ENCODE measurements around the gene ZSWIM1. TPM values are rescaled to one million over a fixed set of nuclear protein-coding genes. Genes with fewer than 3 reads are reported as not detected.

Gene ZSWIM1
- polyA plus RNA-seq = under 1 TPM in 2 of 3 donors, not detected in 1; 0.55 to 0.68 TPM

DNA sequence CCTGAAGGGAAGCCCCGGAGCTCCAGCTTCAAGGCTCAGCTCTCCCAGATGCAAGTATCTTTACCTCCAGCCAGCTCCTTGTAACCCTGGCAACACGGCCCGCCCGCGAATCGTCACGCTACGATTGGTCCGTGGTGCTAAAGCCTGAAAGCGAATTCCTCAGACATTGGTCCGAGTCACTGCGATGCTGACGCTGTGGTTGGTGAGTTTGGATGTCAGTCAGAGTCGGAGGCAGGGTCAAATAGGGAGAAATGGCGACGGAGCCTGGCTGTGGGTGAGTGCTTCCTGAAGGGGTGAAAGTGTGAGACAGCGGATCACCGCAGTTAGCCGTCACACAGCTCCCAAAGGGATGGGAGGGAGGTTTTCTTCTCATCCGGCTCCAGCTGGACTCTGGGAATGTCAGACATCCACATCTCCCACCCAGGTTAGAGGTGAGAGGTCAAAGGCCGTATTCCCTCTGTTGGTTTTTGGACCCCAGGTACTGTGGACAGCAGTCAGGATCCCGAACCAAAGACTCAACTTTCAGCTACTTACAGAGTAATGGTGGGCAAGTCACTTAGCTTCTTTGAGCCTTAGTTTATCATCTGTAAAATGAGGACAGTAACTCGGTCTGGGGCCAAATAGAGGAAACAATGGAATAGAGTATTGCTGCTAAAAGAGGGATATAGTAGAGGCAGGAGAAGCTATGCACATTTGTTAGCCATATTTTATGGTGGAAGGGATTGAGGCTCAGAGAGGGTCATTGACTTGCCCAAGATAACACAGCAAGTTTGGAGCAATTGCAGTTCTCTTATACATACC is at the start of gene ZSWIM1:
TSS of gene ZSWIM1 (plus strand) at position 240 of the 801 bp plus-strand sequence. CDS start 1,366 bp downstream, outside the sequence.
- H3K27me3 Mint-ChIP-seq (ENCODE audit: low read depth in 3 of 3) = peaks cover 4 to 8% (median 5%) of the 10 kb centered on the region in 3 donors
- DNase-seq = peak; percentile 95
- H3K4me3 Mint-ChIP-seq = peak within 1 kb of the TSS; percentile 69 to 81 (median 75)
- H3K4me1 Mint-ChIP-seq = peaks cover 11 to 18% of the 10 kb centered on the region in 2 donors
- peaks cover 4 to 28% (median 12%) of the 10 kb centered on the region in 3 donors for H3K36me3 Mint-ChIP-seq
- H3K9me3 Mint-ChIP-seq = no peaks in the 10 kb centered on the region
- peak within 1 kb of the TSS; percentile 46 to 95 (median 88) for H3K27ac Mint-ChIP-seq

- Mint-ChIP-seq H3K36me3 (no peaks in the 10 kb centered on the region), H3K27me3 (ENCODE audit: low read depth in 3 of 3) (no peaks in the 10 kb centered on the region), H3K27ac (no peak overlapping the region), H3K4me3 (peak overlapping the region; percentile 59 to 86 (median 78)), H3K4me1 (peaks cover 9 to 12% of the 10 kb centered on the region in 2 donors), H3K9me3 (peaks cover 0 to 2% (median 0%) of the 10 kb centered on the region in 6 donors)
- no peak for DNase-seq
Measured at GRCh38 chr20:45832619-45833018, 48.4 kb upstream of the ZSWIM1 start.

GRCh38 chr20:45833030-45833882 is 47.8 kb upstream of the ZSWIM1 start, which contains the start of gene SNX21:
Gene SNX21, plus strand, starts transcription at chr20:45833799. Its CDS starts 121 bp downstream, at chr20:45833920.
- Mint-ChIP-seq H3K9me3 (peaks cover 0 to under 1% (median 0%) of the 10 kb centered on the region in 6 donors), H3K36me3 (no peaks in the 10 kb centered on the region), H3K4me1 (peaks cover 9 to 12% of the 10 kb centered on the region in 2 donors), H3K27me3 (ENCODE audit: low read depth in 3 of 3) (no peaks in the 10 kb centered on the region), H3K27ac (peak within 1 kb of the TSS in 3 of 6 donors; percentile 3 to 66 (median 32)), H3K4me3 (peak within 1 kb of the TSS; percentile 75 to 86 (median 83))
- DNase-seq = peak; percentile 15 to 31 (median 30)

DNA sequence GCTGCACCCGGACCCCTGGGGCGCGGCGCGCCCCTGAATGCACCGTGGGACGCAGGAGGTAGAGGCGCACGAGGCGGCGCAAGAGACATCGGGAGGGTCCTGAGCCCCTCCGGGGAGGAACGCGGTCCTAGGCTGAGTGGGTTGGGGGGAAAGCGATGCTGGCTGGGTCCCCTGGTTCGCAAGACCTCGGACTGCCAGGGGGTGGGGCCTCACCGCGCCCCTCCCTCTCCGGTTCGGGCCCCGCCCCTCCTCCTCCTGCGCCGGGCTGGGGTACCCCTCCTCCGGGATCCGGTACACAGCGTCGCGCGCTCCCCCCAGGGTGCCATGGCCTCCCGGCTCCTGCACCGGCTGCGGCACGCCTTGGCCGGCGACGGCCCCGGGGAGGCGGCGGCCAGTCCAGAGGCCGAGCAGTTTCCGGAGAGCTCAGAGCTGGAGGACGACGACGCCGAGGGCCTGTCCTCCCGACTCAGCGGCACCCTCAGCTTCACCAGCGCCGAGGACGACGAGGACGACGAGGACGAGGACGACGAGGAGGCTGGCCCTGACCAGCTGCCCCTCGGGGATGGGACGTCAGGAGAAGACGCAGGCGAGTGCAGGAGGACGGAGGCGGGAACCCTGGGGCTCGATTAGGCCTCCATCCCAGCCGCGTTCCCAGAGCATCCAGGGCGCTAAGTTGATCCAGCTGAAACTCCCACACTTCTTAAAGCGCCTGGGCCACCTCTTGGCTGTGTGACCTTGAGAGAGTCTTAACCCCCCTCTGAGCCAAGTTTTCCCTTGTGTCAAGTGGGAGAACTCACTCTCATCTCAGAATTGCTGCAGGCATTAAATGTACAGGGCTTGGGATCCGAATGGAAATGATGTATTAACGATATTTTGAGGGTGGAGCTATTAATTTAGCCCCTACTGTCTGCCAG is 46.9 kb upstream of the ZSWIM1 start:
- Mint-ChIP-seq H3K27me3 (ENCODE audit: low read depth in 3 of 3) (no peaks in the 10 kb centered on the region), H3K36me3 (no peaks in the 10 kb centered on the region), H3K4me3 (peak overlapping the region; percentile 60 to 86 (median 83)), H3K27ac (no peak overlapping the region), H3K9me3 (no peaks in the 10 kb centered on the region), H3K4me1 (peaks cover 9 to 12% of the 10 kb centered on the region in 2 donors)
- peak; percentile 35 to 44 (median 42) for DNase-seq

DNA sequence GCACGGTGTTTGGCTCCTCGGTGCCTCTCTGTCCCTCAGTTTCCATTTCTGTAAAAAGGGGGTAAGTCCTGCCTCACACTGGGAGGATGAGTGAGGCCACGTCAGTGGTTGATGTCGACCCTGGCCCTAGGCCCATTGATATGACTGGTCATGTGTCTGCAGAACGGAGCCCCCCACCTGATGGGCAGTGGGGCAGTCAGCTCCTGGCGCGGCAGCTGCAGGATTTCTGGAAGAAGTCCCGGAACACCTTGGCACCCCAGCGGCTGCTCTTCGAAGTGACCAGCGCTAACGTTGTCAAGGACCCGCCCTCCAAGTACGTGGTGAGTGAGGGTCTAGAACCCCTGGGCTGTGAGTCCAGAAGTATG is 46.2 kb upstream of the ZSWIM1 start:
- Mint-ChIP-seq H3K9me3 (no peaks in the 10 kb centered on the region), H3K27me3 (ENCODE audit: low read depth in 3 of 3) (no peaks in the 10 kb centered on the region), H3K4me1 (peaks cover 9 to 12% of the 10 kb centered on the region in 2 donors), H3K36me3 (no peaks in the 10 kb centered on the region), H3K27ac (no peak overlapping the region), H3K4me3 (peak overlapping the region; percentile 60 to 83 (median 64))
- no peak for DNase-seq

DNA sequence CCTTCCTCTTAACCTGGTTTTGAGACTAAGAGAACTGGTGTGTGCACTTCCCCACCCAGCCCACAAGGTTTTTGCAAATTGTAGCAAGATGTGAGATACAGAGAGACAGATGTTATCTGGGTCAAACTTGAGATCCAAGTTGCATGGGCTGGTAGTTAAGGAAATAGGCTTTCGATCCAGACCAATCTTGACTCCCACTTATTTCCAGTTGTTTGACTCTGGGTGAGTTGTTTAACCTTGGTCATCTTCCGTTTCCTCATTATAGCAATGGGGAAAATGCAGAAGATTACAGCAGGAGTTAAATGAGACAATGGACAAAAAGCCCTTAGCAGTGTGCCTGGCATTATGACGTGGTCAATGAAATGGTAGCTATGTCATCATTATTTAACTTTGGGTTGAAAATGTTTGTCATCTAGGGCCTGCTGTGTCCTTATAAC is 45.7 kb upstream of the ZSWIM1 start:
- Mint-ChIP-seq H3K27ac (no peak overlapping the region), H3K4me1 (peaks cover 9 to 12% of the 10 kb centered on the region in 2 donors), H3K4me3 (peak overlapping the region in 4 of 5 donors; percentile 29 to 83 (median 56))

GRCh38 chr20:45835825-45836224 is 45.2 kb upstream of the ZSWIM1 start:
- Mint-ChIP-seq H3K9me3 (no peaks in the 10 kb centered on the region), H3K36me3 (no peaks in the 10 kb centered on the region), H3K4me1 (peaks cover 9 to 12% of the 10 kb centered on the region in 2 donors), H3K27ac (no peak overlapping the region), H3K4me3 (peak overlapping the region in 2 of 5 donors; percentile 29 to 51), H3K27me3 (ENCODE audit: low read depth in 3 of 3) (no peaks in the 10 kb centered on the region)
- DNase-seq = no peak

More for the DNA sequence above, 45.7 kb upstream of the ZSWIM1 start:
- Mint-ChIP-seq H3K27me3 (ENCODE audit: low read depth in 3 of 3) (no peaks in the 10 kb centered on the region), H3K36me3 (no peaks in the 10 kb centered on the region), H3K9me3 (no peaks in the 10 kb centered on the region)
- no peak for DNase-seq

DNA sequence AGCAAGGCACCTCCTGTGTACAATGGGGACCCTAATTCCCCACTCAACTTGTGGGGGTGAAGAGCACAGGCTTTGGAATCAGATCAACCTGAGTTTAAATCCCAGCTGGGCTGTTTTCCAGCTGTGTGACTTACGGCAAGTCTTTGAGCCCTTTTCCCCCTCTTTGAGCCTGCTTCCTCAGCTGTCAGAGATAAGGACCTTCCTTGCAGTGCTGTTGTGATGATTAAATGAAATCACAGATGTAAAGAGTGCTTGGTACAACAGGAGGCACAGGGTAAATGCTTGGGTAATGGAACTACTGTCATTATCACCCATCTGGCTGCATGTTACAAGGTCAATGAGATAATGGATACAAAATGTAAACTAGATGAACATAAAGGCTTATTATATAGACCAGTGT is 44.2 kb upstream of the ZSWIM1 start:
- Mint-ChIP-seq H3K9me3 (no peaks in the 10 kb centered on the region), H3K27me3 (ENCODE audit: low read depth in 3 of 3) (no peaks in the 10 kb centered on the region), H3K4me3 (no peak overlapping the region)

GRCh38 chr20:45840700-45841198 is 40.3 kb upstream of the ZSWIM1 start:
- Mint-ChIP-seq H3K4me3 (no peak overlapping the region), H3K4me1 (peaks cover 12 to 14% of the 10 kb centered on the region in 2 donors), H3K36me3 (peaks cover 3 to 20% (median 4%) of the 10 kb centered on the region in 3 donors), H3K27ac (no peak overlapping the region), H3K9me3 (no peaks in the 10 kb centered on the region), H3K27me3 (ENCODE audit: low read depth in 3 of 3) (no peaks in the 10 kb centered on the region)
- DNase-seq = no peak

More for the DNA sequence above, 44.2 kb upstream of the ZSWIM1 start:
- H3K36me3 Mint-ChIP-seq = no peaks in the 10 kb centered on the region
- H3K27ac Mint-ChIP-seq = no peak overlapping the region
- no peak for DNase-seq
- H3K4me1 Mint-ChIP-seq = peaks cover 10 to 13% of the 10 kb centered on the region in 2 donors

DNA sequence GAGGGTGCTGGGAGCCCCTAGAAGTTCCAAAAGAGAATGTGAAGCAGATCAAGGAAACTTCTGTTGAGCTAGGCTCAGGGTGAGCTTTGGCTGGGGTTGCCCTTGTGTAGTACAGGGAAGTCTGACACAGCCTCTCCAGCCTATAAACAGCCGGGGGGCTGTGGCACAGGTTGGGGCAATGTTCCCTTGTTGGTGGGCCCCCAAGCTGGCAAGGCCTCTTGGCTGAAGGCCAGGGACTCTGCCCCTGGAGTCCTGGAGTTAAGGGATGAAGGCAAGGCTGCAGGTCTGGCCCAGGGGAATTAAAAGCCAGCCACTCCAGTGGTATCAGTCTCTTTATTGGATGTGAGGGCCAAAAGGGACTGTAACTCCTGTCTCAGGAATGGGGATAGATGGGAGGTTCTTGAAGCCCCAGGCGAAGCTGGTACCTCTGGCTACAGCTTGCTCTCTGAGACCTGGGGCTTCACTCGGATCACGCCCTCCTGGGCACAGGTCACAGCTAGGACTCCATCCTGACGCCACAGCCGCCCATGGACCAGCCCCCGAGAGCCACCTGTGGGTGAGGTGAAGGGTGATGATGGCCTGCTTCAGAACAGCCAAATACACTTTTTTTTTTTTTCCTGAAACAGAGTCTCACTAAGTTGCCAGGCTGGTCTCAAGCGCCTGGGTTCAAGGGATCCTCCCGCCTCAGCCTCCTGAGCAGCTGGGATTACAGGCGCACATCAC is 39.5 kb upstream of the ZSWIM1 start:
- Mint-ChIP-seq H3K27ac (peak overlapping the region in 4 of 6 donors; percentile 13 to 86 (median 53)), H3K4me3 (no peak overlapping the region), H3K36me3 (peaks cover 3 to 26% (median 7%) of the 10 kb centered on the region in 3 donors), H3K4me1 (peaks cover 12 to 14% of the 10 kb centered on the region in 2 donors), H3K9me3 (no peaks in the 10 kb centered on the region), H3K27me3 (ENCODE audit: low read depth in 3 of 3) (no peaks in the 10 kb centered on the region)
- no peak for DNase-seq

GRCh38 chr20:45842169-45842812 is 38.7 kb upstream of the ZSWIM1 start:
- H3K4me1 Mint-ChIP-seq = peaks cover 12 to 14% of the 10 kb centered on the region in 2 donors
- peak overlapping the region; percentile 13 to 86 (median 68) for H3K27ac Mint-ChIP-seq
- H3K4me3 Mint-ChIP-seq = peak overlapping the region in 1 of 5 donors; percentile 19
- H3K9me3 Mint-ChIP-seq = no peaks in the 10 kb centered on the region
- DNase-seq = peak; percentile 11 to 14 (median 12)
- no peaks in the 10 kb centered on the region for H3K27me3 Mint-ChIP-seq (ENCODE audit: low read depth in 3 of 3)
- H3K36me3 Mint-ChIP-seq = peaks cover 3 to 27% (median 7%) of the 10 kb centered on the region in 3 donors

- Mint-ChIP-seq H3K9me3 (no peaks in the 10 kb centered on the region), H3K27me3 (ENCODE audit: low read depth in 3 of 3) (peaks cover 0 to 1% (median 0%) of the 10 kb centered on the region in 3 donors), H3K36me3 (peaks cover 3 to 31% (median 7%) of the 10 kb centered on the region in 3 donors), H3K4me3 (no peak overlapping the region), H3K4me1 (peaks cover 12 to 14% of the 10 kb centered on the region in 2 donors), H3K27ac (peak overlapping the region in 2 of 6 donors; percentile 22 to 65)
- DNase-seq = no peak
Measured at GRCh38 chr20:45843506-45843905, 37.5 kb upstream of the ZSWIM1 start.

All from immature natural killer cell (primary cell).